HS-27A (cell line): ENCODE results near the gene MYLK.

Experiments used
- DNase-seq: peaks from one replicate; pipeline ENCODE4 v3.0.0-alpha.2; 2012; ENCODE audit warnings: low read depth, missing footprints

Gene MYLK

GRCh38 chr3:123791417-123791816, 92.7 kb downstream of the MYLK start:
- DNase-seq, result no peak

DNA sequence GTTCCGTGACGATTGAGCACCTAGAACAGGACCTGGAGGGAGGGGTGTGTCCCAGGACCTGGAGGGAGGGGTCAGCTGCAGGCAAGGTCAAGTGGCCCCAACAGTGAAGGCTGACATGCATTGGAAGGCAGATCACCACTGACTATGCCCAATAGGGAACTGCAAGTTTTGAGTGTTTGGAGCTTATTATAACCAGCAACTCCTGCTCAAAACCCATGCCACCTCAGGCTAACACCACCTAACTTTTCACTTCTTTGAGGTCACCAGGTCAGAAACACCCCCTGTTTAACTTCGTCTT, 93.1 kb downstream of the MYLK start:
- DNase-seq, result no peak

- no peak for DNase-seq
Observed at GRCh38 chr3:123790254-123791072, 93.7 kb downstream of the MYLK start.

DNA sequence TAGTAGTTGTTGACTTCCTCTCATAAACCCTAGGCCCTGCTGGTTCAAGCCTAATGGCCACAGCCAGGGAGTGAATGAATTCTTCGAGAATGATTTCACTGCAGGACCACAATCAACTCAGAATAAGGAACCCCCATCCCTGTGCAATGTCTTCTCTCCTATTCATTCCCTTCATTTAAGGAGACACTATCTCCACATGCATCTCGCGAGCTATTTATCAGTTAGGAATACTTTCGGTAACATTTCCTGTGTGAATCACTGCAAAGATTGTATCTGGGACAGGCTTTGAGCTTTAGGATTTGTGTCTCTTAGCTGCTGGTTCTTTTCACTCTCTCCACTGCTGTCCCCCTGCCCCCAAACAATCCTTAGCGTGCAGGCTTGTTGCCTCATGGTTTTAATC, 94.4 kb downstream of the MYLK start:
- DNase-seq, result peak; percentile 77

DNA sequence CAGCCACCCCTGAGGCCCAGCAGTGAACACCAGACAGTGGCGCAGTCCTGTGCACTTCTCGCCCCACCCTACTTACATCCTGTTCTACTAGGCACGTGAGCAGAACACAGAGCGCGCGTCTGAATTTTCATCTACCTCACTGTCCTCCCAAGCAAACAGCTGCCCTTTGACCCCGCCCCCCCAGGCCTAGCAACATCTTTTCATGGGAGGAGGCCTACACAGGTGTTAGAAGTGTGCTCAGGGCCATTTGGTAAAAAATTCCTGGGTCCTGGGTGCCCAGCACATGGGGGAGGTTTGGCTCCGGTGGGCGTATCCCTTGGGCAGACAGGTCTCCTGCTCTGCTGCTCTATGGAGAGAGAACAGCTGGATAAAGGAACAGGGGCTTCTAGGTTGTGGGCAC, 95.0 kb downstream of the MYLK start:
- no peak for DNase-seq

DNA sequence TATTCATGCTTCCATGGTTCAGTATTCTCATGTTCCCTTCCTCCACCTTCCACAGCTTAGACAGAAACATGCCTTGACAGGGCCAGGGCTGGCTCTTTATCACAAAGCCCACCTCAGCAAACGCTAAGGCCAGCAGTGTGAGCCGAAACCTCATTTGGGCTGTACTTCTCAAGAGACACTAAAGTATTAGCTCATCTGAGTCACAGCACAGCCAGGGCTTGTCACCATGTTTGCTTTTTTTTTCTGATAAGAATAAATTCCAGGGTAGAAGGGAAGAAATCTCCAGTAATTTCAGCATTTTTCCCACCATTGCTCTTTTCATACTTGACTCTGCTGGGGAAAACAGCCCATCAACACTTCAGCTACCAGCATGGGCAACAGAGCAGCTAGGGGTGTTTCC, 95.4 kb downstream of the MYLK start:
- no peak for DNase-seq

DNA sequence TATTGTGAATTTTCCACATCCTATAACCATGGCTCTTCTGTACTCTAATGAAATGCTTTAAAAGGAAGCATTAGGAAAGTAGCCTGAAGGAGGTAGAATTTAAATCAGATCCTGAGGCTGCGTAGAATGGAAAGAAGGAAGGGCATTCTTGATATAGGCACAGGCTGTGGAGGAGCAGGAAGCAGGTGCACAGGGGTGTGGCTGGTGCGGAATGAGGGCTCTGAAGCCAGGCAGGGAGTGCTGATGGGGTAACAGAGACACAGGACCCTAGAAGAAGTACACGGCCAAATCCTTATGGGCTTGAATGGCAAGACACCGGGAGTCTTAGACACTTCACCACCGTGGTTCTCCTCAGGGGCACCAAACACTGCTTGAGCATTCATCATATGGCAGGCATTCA, 97.0 kb downstream of the MYLK start:
- DNase-seq, result no peak

- no peak for DNase-seq
Observed at GRCh38 chr3:123785602-123786001, 98.5 kb downstream of the MYLK start.

GRCh38 chr3:123783811-123784210, 100.3 kb downstream of the MYLK start:
- DNase-seq, result no peak

DNA sequence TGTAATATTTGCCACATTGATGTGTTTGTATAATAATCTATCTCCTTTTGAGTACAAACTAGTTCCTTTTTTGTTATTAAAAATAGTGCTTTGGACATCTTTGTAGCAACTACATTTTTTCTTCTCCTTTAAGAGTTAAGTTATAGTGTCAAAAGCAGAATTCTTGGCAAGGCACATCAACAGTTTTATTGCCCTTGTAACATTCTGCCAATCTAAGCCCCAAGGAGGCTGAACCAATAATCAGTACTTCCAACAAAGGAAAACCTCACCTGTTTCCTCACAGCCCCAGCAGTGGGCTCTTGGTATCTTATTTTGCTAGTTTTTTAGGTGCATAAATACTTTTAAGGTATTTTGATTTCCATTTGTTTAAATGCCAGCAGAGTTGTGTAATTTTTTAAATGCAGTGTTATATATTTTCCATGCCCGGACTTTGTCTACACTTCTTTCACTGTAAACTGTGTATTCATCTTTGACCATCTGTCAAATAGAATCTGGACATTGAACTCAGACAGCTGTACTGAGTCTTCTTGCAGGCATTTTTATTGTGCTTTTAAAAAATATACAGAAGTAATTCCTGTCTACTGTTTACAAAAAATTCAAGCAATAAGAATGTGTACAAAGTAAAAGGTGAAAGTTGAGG, 101.0 kb downstream of the MYLK start:
- no peak for DNase-seq

DNA sequence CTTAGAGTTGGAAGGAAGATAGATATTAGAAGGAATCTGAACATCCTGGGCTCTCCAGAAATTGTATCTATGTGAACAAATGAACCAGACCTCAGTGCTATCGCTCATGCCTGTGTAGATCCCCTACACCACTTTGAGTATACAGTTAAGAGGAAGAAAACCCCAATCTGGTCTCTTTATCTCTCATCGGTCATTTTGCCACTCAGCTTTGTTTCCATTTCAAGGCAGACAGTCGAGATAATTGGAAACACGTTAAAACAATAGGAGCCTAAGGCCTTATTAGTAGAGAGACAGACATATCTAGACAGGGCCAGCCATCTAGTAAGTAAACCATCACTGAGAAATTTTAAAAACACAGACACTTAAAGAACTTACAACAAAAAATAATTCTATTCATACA, 101.6 kb downstream of the MYLK start:
- no peak for DNase-seq

DNA sequence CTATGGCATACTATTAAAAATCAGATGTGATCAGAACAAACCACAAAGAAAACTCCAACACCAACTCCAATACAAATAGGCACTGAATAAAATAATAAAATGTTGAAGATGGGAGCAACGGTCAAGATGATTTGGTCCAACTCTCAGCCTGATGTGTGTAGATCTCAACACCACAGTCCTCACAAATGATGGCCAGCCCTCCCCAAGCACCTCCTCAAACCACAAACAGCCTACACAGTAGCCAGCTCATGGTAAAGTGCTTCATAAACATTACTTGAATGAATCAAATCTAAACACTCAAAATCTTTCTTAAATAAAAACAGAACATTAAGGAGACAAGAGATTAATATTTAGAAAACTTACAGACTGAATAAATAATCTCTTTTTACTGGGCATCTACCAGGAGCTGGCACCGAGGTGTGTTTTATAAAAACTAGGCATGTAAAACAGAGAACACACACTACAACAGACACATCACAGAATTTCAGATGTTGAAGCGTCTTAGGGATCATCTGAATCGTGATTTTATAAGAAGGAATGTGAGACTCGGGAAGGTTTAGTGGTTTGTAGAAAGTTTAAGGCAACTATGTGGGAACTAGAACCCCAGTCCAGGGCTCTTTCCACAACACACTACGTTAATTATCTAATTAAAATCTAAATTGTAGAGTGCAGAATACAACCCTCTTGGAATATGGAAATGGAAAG, 102.4 kb downstream of the MYLK start:
- no peak for DNase-seq

DNA sequence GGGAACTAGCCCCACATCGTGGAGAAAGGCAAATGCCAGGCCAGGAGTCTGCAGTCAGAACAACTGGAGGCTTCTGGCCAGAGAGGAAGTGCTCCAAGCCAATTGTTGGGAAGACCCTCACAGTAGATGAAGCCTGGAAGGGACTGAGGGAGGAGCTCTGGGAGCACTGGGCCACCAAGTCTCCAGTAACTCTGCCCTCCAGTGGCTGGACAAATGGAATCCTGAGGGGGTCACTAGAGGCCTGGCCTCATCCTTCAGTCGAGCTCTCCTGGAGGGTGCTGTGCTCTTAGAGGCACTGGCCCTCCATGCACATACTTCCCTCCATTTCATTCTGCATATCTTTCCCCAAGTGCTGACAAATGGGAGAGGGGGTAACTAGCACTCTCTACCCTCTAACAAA, 103.0 kb downstream of the MYLK start:
- no peak for DNase-seq

- no peak for DNase-seq
Observed at GRCh38 chr3:123780656-123781055, 103.5 kb downstream of the MYLK start.

GRCh38 chr3:123779655-123780231, 104.4 kb downstream of the MYLK start:
- DNase-seq, result no peak

- DNase-seq, result no peak
Observed at GRCh38 chr3:123778991-123779622, 105.0 kb downstream of the MYLK start.

DNA sequence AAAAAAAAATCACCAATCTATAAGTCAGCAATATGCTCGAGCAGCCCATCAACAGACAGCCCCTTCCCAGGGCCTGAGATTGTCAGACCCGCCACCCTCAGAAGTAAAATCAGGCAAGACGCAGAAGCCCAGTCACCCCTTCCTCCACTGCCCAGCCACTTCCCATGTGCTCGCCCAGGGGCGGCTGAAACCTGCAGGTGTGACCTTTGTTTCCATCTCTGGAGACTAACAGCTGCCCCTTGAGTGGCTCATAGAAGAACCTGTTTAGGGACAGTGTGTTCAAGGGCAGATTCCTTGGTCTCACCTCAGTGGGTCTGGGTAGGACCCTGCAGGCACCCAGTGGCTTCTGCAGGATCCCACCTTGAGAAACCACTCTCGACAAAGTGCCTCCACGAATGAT, 105.6 kb downstream of the MYLK start:
- no peak for DNase-seq

- no peak for DNase-seq
Observed at GRCh38 chr3:123776071-123776782, 107.9 kb downstream of the MYLK start.

DNA sequence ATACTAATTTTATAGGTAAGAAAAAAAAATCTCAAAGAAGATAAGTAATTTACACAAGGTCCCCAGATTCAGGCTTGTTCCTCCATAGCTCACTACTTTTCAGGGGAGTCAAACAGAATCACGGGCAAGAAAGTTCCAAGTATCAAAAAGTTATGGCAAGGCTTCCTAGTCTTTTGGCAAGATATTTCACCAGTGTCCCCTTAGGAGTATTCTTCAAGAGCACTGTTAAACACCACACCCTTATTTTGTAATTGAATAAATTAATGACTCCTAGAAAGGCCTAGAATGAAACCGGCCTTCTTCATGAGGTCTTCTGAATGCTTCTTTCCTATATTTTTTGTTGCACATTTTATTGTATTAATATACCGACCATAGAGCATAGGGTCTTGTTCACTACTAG, 109.7 kb downstream of the MYLK start:
- DNase-seq, result no peak

DNA sequence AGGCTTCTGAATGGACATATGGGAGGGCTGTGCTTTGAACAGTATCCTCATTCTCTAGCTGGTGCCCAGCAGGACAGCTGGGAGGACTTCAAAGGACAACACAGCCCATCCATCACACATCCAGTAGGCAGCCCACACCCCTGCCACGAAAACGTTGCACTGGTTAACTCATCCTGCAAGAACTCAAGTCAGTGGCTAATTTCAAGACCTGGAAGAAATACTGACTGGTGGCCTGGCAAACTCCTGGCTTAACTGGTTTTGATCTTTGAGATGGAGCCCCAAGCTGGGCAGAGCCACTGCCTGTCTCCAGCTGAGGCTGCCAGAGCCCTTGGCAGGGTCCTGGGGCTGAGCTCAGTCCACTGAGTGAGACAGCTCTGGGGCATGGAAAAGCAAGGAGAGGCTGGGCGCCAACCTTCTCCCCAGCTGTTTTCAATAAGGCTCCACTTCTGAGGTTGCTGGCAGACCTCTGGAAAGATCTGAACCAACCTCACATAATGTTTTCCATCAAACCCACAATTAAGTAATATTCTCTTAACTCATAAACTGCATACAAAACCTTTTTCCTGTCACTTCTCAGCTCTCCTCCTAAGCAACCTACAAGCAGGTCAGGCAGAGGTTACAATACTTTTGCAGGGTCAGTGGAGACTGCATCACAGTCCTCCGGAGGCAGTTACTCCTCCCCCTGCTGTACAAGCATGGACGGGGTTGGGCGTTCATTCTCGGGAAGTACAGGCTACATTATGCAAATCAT, 110.3 kb downstream of the MYLK start:
- no peak for DNase-seq

DNA sequence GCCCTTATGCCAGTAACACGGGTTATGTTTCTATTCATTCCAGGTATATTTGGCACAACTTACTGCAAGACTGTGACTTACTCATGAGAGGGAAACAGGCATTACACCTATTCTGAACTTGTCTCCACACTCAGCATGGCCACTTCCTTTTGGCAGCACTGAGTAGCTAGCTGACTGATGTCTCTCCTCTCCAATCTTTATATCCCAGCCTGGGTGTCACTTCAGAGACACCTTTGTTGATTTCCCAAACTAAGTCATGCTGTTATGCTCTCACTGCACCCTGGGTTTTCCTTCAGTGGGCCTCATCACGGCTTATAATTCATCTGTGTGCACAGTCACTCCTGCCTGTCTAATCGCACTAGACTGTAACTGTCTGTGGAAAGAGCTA, 114.8 kb downstream of the MYLK start:
- no peak for DNase-seq
